Naive thymus-derived CD4-positive, alpha-beta T cell (primary cell): Measurements from ENCODE around the gene UQCC5. TPM values are rescaled to one million over a fixed set of nuclear protein-coding genes. Genes with fewer than 3 reads are reported as not detected.

ENCODE experiments used
- ATAC-seq: fragments of 150-1000 bp; cut with Tn5 transposase; 2 replicates; pipeline ENCODE4 v1.10.0; 2021; ENCODE audit warnings: mild to moderate bottlenecking, moderate library complexity
- CTCF ChIA-PET: fragments of 350-600 bp; sonication (Branson Sonifier 250); formaldehyde crosslinking; loops from one replicate; lab custom pipeline; 2021; ENCODE audit warnings: antibody characterized with exemption; lab: Charles Lee
- POLR2A ChIA-PET: fragments of 350-600 bp; sonication (Branson Sonifier 250); formaldehyde crosslinking; loops from one replicate; lab custom pipeline; 2021; ENCODE audit warnings: antibody characterized with exemption, inconsistent platforms; lab: Charles Lee
- DNase-seq, 9 donors: peaks; one replicate each; pipeline versions ENCODE4 v3.0.0 to v3.0.0-alpha.2; 2020 to 2022; ENCODE audit warnings: mixed read lengths in 1 of 9
- H3K27ac ChIP-seq: one replicate; pipeline ENCODE4 v1.7.0; 2013; ENCODE audit warnings: mild to moderate bottlenecking, low read depth, low read length, moderate library complexity
- H3K27me3 ChIP-seq, 2 donors: one replicate each; pipeline ENCODE4 v1.7.0; 2013; ENCODE audit warnings: low read length in 2 of 2, mild to moderate bottlenecking in 2 of 2, moderate library complexity in 2 of 2; ENCODE audit not compliant: control insufficient read depth in 2 of 2, insufficient read depth in 2 of 2
- H3K36me3 ChIP-seq, 3 experiments: 1 replicate in 2 of 3; 2 replicates in 1 of 3; pipeline ENCODE4 v1.7.0; 2013; ENCODE audit warnings: low read length in 3 of 3, mild to moderate bottlenecking in 3 of 3, moderate library complexity in 1 of 3; ENCODE audit not compliant: insufficient read depth in 3 of 3, control insufficient read depth in 2 of 3
- H3K4me1 ChIP-seq, 2 donors: one replicate each; pipeline ENCODE4 v1.7.0; 2013; ENCODE audit warnings: low read length in 2 of 2, mild to moderate bottlenecking in 2 of 2, moderate library complexity in 1 of 2; ENCODE audit not compliant: control insufficient read depth in 2 of 2, insufficient read depth in 2 of 2
- H3K4me3 ChIP-seq: 2 replicates; pipeline ENCODE4 v1.7.0; 2013; ENCODE audit warnings: mild to moderate bottlenecking, low read length
- H3K9me3 ChIP-seq, 3 experiments: 1 replicate in 2 of 3; 2 replicates in 1 of 3; pipeline ENCODE4 v1.7.0; 2013; ENCODE audit warnings: low read length in 3 of 3; ENCODE audit not compliant: control insufficient read depth in 2 of 3
- H3K27ac Mint-ChIP-seq, 9 donors: one replicate each; pipeline ENCODE4 v1.8.0; 2020 to 2022; ENCODE audit warnings: mixed read lengths in 9 of 9, mild to moderate bottlenecking in 8 of 9, moderate library complexity in 5 of 9, inconsistent platforms in 2 of 9
- H3K27me3 Mint-ChIP-seq, 5 donors: one replicate each; pipeline ENCODE4 v1.8.0; 2021 to 2022; ENCODE audit warnings: mixed read lengths in 5 of 5, mild to moderate bottlenecking in 1 of 5
- H3K36me3 Mint-ChIP-seq, 5 donors: one replicate each; pipeline ENCODE4 v1.8.0; 2020 to 2022; ENCODE audit warnings: mixed read lengths in 5 of 5, mild to moderate bottlenecking in 3 of 5, inconsistent platforms in 1 of 5
- H3K4me1 Mint-ChIP-seq, 7 donors: one replicate each; pipeline ENCODE4 v1.8.0; 2020 to 2022; ENCODE audit warnings: mixed read lengths in 7 of 7, mild to moderate bottlenecking in 3 of 7, inconsistent platforms in 1 of 7
- H3K4me3 Mint-ChIP-seq, 10 donors: one replicate each; pipeline ENCODE4 v1.8.0; 2020 to 2022; ENCODE audit warnings: mild to moderate bottlenecking in 10 of 10, mixed read lengths in 10 of 10, moderate library complexity in 6 of 10, inconsistent platforms in 2 of 10
- H3K9me3 Mint-ChIP-seq, 11 donors: one replicate each; pipeline ENCODE4 v1.8.0; 2020 to 2022; ENCODE audit warnings: mixed read lengths in 11 of 11, mild to moderate bottlenecking in 4 of 11, inconsistent platforms in 1 of 11, moderate library complexity in 1 of 11
- intact Hi-C, 2 donors: fragments of 100-400 bp; cut with micrococcal nuclease; formaldehyde crosslinking; loops; one replicate each; pipeline ENCODE4 v1.15.1; 2023
- polyA plus RNA-seq, 2 donors: library from polyadenylated mRNA; unstranded; fragments of 300-500 nt; fragmentation: Illumina TruSeq; gene quantifications; one replicate each; pipeline ENCODE4 v1.2.3, GENCODE V29; 2021
- total RNA-seq, 6 experiments: library from RNA in 5 of 6; stranded (reverse) in 5 of 6; gene quantifications; 1 replicate in 5 of 6; 2 replicates in 1 of 6; pipeline ENCODE4 v1.2.3 and lab custom pipeline; 2021 to 2026

Gene UQCC5
- total and polyA plus RNA-seq, 7 experiments from 2014 or later, result 5.4 to 28.2 (median 11.7) TPM

DNA sequence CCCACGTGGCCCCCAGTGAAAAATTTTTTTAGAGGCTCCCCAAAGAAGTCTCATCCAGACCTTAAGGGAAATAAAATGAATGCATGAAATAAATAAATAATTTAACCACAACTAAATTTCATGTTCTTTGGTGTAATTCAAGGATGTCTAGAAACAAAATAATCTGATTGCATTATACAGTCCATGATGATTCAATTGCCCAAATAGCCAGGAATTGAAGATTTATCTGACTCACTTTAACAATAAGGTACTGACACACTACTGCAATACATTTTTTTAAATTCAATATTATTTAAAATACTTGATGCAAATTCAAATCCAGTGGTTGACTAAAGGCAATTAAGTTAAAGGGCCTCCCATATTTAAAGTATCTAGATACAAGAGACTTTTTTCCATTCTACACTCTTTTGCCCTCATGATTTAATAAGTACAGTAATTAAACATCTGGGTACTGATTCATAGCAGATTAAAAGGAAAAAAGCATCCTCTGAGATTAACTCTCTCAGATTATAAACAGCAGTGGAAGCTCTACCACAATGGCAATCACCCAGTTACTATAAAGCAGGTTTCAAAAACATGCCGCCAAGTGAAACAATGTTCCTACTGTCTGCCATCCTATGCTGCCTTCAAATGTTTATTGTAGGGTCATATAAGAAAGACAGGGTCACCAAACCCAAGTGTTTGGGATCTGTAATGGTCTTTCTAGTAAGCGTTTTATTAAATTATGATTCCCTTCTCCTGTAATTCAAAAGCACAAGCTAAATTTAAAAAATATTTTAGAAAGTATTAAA lies 9.9 kb downstream of the UQCC5 start:
- Histone ChIP-seq H3K4me3 (no peak overlapping the region), H3K9me3 (no peaks in the 10 kb centered on the region), H3K27ac (peak overlapping the region; percentile 37), H3K36me3 (peaks cover 7 to 32% (median 7%) of the 10 kb centered on the region in 3 experiments), H3K27me3 (no peaks in the 10 kb centered on the region), H3K4me1 (no peaks in the 10 kb centered on the region)
- intact Hi-C loops, result no loop called here
- Mint-ChIP-seq H3K36me3 (peaks cover 0 to 12% (median 2%) of the 10 kb centered on the region in 5 donors), H3K27me3 (no peaks in the 10 kb centered on the region), H3K4me3 (no peak overlapping the region), H3K9me3 (no peaks in the 10 kb centered on the region), H3K4me1 (peaks cover 5 to 14% (median 7%) of the 10 kb centered on the region in 7 donors), H3K27ac (peak overlapping the region in 6 of 9 donors; percentile 28 to 70 (median 47))
- no peak for ATAC-seq
- POLR2A ChIA-PET, result interaction anchor here (1.5 kb wide), 1 partner anchor 10 kb away, joined by 3 read pairs; the partner anchor contains the start of gene UQCC5
- no peak for DNase-seq
- CTCF ChIA-PET, result no interaction called here

GRCh38 chr3:52547143-52547542 lies 10.7 kb downstream of the UQCC5 start:
- peak overlapping the region in 3 of 9 donors; percentile 12 to 25 (median 21) for H3K27ac Mint-ChIP-seq
- H3K27ac ChIP-seq, result peak overlapping the region; percentile 14
- H3K36me3 ChIP-seq, result peaks cover 7 to 41% (median 7%) of the 10 kb centered on the region in 3 experiments
- H3K9me3 Mint-ChIP-seq, result no peaks in the 10 kb centered on the region
- no peak for ATAC-seq
- no peak for DNase-seq
- no peaks in the 10 kb centered on the region for H3K9me3 ChIP-seq
- H3K27me3 Mint-ChIP-seq, result no peaks in the 10 kb centered on the region
- intact Hi-C loops, result no loop called here
- ChIA-PET CTCF (no interaction called here), POLR2A (interaction anchor here (1.5 kb wide), 1 partner anchor 11 kb away, joined by 3 read pairs; the partner anchor contains the start of gene UQCC5)
- no peaks in the 10 kb centered on the region for H3K4me1 ChIP-seq
- H3K4me3 ChIP-seq, result no peak overlapping the region
- H3K4me1 Mint-ChIP-seq, result peaks cover 0 to 12% (median 7%) of the 10 kb centered on the region in 7 donors
- no peak overlapping the region for H3K4me3 Mint-ChIP-seq
- H3K27me3 ChIP-seq, result no peaks in the 10 kb centered on the region
- H3K36me3 Mint-ChIP-seq, result peaks cover 0 to 12% (median 0%) of the 10 kb centered on the region in 5 donors

GRCh38 chr3:52551118-52551517 lies 14.7 kb downstream of the UQCC5 start:
- CTCF ChIA-PET, result interaction anchor here (0.8 to 0.9 kb wide), 2 partner anchors 12 to 139 kb away, joined by 4 read pairs; no protein-coding TSS in a partner anchor
- H3K4me3 Mint-ChIP-seq, result no peak overlapping the region

DNA sequence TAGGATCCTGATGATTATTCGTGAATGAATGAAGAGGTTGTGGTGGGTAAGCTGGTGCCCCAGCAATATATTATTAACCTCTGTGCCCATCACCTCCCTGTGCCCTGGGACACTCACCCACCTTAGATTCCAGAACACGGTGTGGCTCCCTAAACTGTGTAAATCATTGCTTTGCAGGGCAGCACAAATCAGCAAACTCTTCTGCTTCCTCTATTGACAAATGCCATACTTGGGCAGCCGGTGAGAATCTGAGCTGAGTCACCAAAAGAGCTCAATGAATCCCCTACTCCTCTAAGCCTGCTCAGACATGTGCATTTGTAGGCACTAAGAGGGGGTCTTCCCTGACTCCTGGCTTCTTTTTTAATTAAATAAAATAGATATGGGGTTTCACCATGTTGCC lies 15.7 kb downstream of the UQCC5 start:
- Mint-ChIP-seq H3K4me1 (peaks cover 0 to 12% (median 0%) of the 10 kb centered on the region in 7 donors), H3K27ac (peak overlapping the region in 4 of 9 donors; percentile 2 to 80 (median 62)), H3K36me3 (peaks cover 2 to 20% (median 7%) of the 10 kb centered on the region in 5 donors), H3K4me3 (no peak overlapping the region), H3K9me3 (no peaks in the 10 kb centered on the region), H3K27me3 (no peaks in the 10 kb centered on the region)
- intact Hi-C loops, result no loop called here
- POLR2A ChIA-PET, result interaction anchor here (1.6 kb wide), 1 partner anchor 15 kb away, joined by 3 read pairs; no protein-coding TSS in a partner anchor
- CTCF ChIA-PET, result no interaction called here
- H3K4me3 ChIP-seq, result no peak overlapping the region
- peaks cover 7 to 74% (median 17%) of the 10 kb centered on the region in 3 experiments for H3K36me3 ChIP-seq
- DNase-seq, result no peak
- H3K4me1 ChIP-seq, result no peaks in the 10 kb centered on the region
- H3K27me3 ChIP-seq, result no peaks in the 10 kb centered on the region
- H3K9me3 ChIP-seq, result no peaks in the 10 kb centered on the region
- H3K27ac ChIP-seq, result no peak overlapping the region
- no peak for ATAC-seq

More at GRCh38 chr3:52551118-52551517, 14.7 kb downstream of the UQCC5 start:
- Histone ChIP-seq H3K27me3 (no peaks in the 10 kb centered on the region), H3K9me3 (no peaks in the 10 kb centered on the region), H3K4me3 (no peak overlapping the region), H3K36me3 (peaks cover 7 to 71% (median 18%) of the 10 kb centered on the region in 3 experiments), H3K4me1 (no peaks in the 10 kb centered on the region), H3K27ac (no peak overlapping the region)
- no peaks in the 10 kb centered on the region for H3K27me3 Mint-ChIP-seq
- intact Hi-C loops, result no loop called here
- POLR2A ChIA-PET, result no interaction called here
- H3K27ac Mint-ChIP-seq, result peak overlapping the region in 3 of 9 donors; percentile 9 to 25 (median 21)
- ATAC-seq, result no peak
- H3K4me1 Mint-ChIP-seq, result peaks cover 0 to 13% (median 0%) of the 10 kb centered on the region in 7 donors
- peaks cover 0 to 19% (median 6%) of the 10 kb centered on the region in 5 donors for H3K36me3 Mint-ChIP-seq
- no peak for DNase-seq
- H3K9me3 Mint-ChIP-seq, result no peaks in the 10 kb centered on the region

GRCh38 chr3:52554026-52554755 lies 17.8 kb downstream of the UQCC5 start:
- Mint-ChIP-seq H3K4me1 (peaks cover 0 to 5% (median 0%) of the 10 kb centered on the region in 7 donors), H3K4me3 (no peak overlapping the region), H3K27ac (peak overlapping the region in 1 of 9 donors; percentile 81), H3K9me3 (no peaks in the 10 kb centered on the region), H3K27me3 (no peaks in the 10 kb centered on the region), H3K36me3 (peaks cover 7 to 29% (median 14%) of the 10 kb centered on the region in 5 donors)
- Histone ChIP-seq H3K27me3 (no peaks in the 10 kb centered on the region), H3K4me1 (no peaks in the 10 kb centered on the region), H3K4me3 (no peak overlapping the region), H3K9me3 (no peaks in the 10 kb centered on the region), H3K36me3 (peaks cover 6 to 84% (median 27%) of the 10 kb centered on the region in 3 experiments), H3K27ac (no peak overlapping the region)
- DNase-seq (no peak), ATAC-seq (no peak)
- ChIA-PET POLR2A (no interaction called here), CTCF (no interaction called here)
- intact Hi-C loops, result no loop called here

DNA sequence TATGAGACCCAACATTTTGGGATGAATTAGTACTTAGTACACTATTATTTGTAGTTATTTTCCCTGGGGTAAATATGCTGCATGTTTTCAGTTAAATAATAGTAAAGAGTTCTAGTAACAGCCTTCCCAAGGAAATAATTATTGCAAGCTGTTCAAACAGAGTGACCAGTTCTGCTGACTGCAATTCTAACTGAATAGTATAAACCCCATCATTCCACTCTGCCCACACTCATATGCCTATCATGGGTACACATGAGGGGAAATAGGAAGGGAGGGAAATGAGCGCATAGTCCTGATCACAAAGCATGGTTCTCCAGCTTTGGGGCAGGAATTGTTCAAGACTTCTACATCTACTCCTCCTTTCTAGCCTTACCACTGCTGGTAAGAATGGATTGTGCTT lies 18.7 kb downstream of the UQCC5 start:
- Histone ChIP-seq H3K4me3 (no peak overlapping the region), H3K27ac (no peak overlapping the region), H3K9me3 (no peaks in the 10 kb centered on the region), H3K27me3 (no peaks in the 10 kb centered on the region), H3K4me1 (no peaks in the 10 kb centered on the region), H3K36me3 (peaks cover 8 to 83% (median 28%) of the 10 kb centered on the region in 3 experiments)
- H3K27ac Mint-ChIP-seq, result no peak overlapping the region
- intact Hi-C loops, result no loop called here
- ATAC-seq (no peak), DNase-seq (no peak)
- H3K36me3 Mint-ChIP-seq, result peaks cover 12 to 35% (median 22%) of the 10 kb centered on the region in 5 donors
- no peaks in the 10 kb centered on the region for H3K9me3 Mint-ChIP-seq
- POLR2A ChIA-PET, result no interaction called here
- H3K27me3 Mint-ChIP-seq, result no peaks in the 10 kb centered on the region
- H3K4me1 Mint-ChIP-seq, result peaks cover 0 to 8% (median 3%) of the 10 kb centered on the region in 7 donors
- CTCF ChIA-PET, result no interaction called here
- no peak overlapping the region for H3K4me3 Mint-ChIP-seq
